GM23338 (cell line): Measurements from ENCODE around the gene KRT71. TPM values are rescaled to one million over a fixed set of nuclear protein-coding genes. Genes with fewer than 3 reads are reported as not detected.

Experiments used
- ATAC-seq: fragments of 200-7000 bp; cut with Tn5 transposase; 3 replicates; pipeline ENCODE4 v1.9.1; 2020
- DNase-seq: peaks from one replicate; pipeline ENCODE4 v3.0.0-alpha.2; 2015; ENCODE audit warnings: low spot score
- H2AFZ ChIP-seq: fragments of 200-600 bp; sonication (generic); 2 replicates; pipeline ENCODE4 v1.8.0; 2016; ENCODE audit warnings: antibody characterized with exemption, mild to moderate bottlenecking, moderate library complexity
- H3F3A ChIP-seq: fragments of 200-600 bp; sonication (generic); replicated peaks from 2 replicates; pipeline ENCODE4 v1.8.0; 2017; ENCODE audit warnings: antibody characterized with exemption, mixed run types, low read depth
- H3K27ac ChIP-seq: fragments of 200-600 bp; sonication (generic); 2 replicates; pipeline ENCODE4 v1.6.1; 2016; ENCODE audit warnings: low read depth
- H3K27me3 ChIP-seq: fragments of 200-600 bp; sonication (generic); 2 replicates; pipeline ENCODE4 v1.8.0; 2016; ENCODE audit warnings: mild to moderate bottlenecking, mixed run types, moderate library complexity; ENCODE audit not compliant: insufficient read depth
- H3K36me3 ChIP-seq: fragments of 200-600 bp; sonication (generic); 2 replicates; pipeline ENCODE4 v1.8.0; 2016; ENCODE audit warnings: mild to moderate bottlenecking; ENCODE audit not compliant: insufficient read depth
- H3K4me1 ChIP-seq: fragments of 200-600 bp; sonication (generic); 2 replicates; pipeline ENCODE4 v1.8.0; 2016; ENCODE audit warnings: mild to moderate bottlenecking, moderate library complexity; ENCODE audit not compliant: insufficient read depth
- H3K4me2 ChIP-seq: fragments of 200-600 bp; sonication (generic); 2 replicates; pipeline ENCODE4 v1.7.1; 2017; ENCODE audit warnings: mixed run types
- H3K4me3 ChIP-seq: fragments of 200-600 bp; sonication (generic); 2 replicates; pipeline ENCODE4 v1.6.1; 2016; ENCODE audit warnings: mixed run types
- H3K79me2 ChIP-seq: fragments of 200-600 bp; sonication (generic); replicated peaks from 2 replicates; pipeline ENCODE4 v1.8.0; 2017; ENCODE audit warnings: mild to moderate bottlenecking; ENCODE audit not compliant: insufficient read depth
- H3K9me2 ChIP-seq: fragments of 200-600 bp; sonication (generic); 2 replicates; pipeline ENCODE4 v1.8.0; 2017; ENCODE audit not compliant: insufficient read depth
- H4K20me1 ChIP-seq: fragments of 200-600 bp; sonication (generic); replicated peaks from 2 replicates; pipeline ENCODE4 v1.8.0; 2017; ENCODE audit warnings: mild to moderate bottlenecking; ENCODE audit not compliant: insufficient read depth
- H3K27ac Mint-ChIP-seq: 2 replicates; pipeline ENCODE4 v1.8.0; 2020; ENCODE audit warnings: inconsistent platforms, mild to moderate bottlenecking, moderate library complexity, mixed read lengths
- H3K27me3 Mint-ChIP-seq: 3 replicates; pipeline ENCODE4 v1.8.0; 2022; ENCODE audit warnings: low read depth, mild to moderate bottlenecking, moderate library complexity, mixed read lengths, inconsistent platforms; ENCODE audit not compliant: insufficient read depth, poor library complexity
- H3K36me3 Mint-ChIP-seq: 3 replicates; pipeline ENCODE4 v1.8.0; 2021; ENCODE audit warnings: low read depth, mild to moderate bottlenecking, inconsistent platforms, moderate library complexity, mixed read lengths
- H3K4me1 Mint-ChIP-seq: 3 replicates; pipeline ENCODE4 v1.8.0; 2020; ENCODE audit warnings: mild to moderate bottlenecking, inconsistent platforms, mixed read lengths
- H3K4me3 Mint-ChIP-seq: 3 replicates; pipeline ENCODE4 v1.8.0; 2021; ENCODE audit warnings: moderate library complexity, mild to moderate bottlenecking, inconsistent platforms, mixed read lengths
- H3K9me3 Mint-ChIP-seq: 3 replicates; pipeline ENCODE4 v1.8.0; 2020; ENCODE audit warnings: moderate library complexity, mild to moderate bottlenecking, inconsistent platforms, mixed read lengths
- CREB1 ChIP-seq: fragments of 250-450 bp; sonication (Bioruptor Pico); IDR thresholded peaks from 2 replicates; pipeline ENCODE4 v1.5.0; 2020; ENCODE audit warnings: low read depth, mild to moderate bottlenecking, moderate library complexity
- CTCF ChIP-seq, 2 experiments: fragments of 200-600 bp in 1 of 2; sonication (generic) in 1 of 2; conservative IDR thresholded peaks; 2 replicates each; pipeline versions ENCODE4 v1.5.1 to v1.6.1; 2016 to 2017; ENCODE audit warnings: antibody characterized with exemption in 2 of 2, low read depth in 2 of 2, mild to moderate bottlenecking in 2 of 2, moderate library complexity in 1 of 2
- ETS1 ChIP-seq: IDR thresholded peaks from 2 replicates; pipeline ENCODE4 v1.6.1; 2016; ENCODE audit warnings: antibody characterized with exemption
- JUNB ChIP-seq: IDR thresholded peaks from one replicate; pipeline ENCODE4 v1.6.1; 2016; ENCODE audit warnings: antibody characterized with exemption; ENCODE audit not compliant: unreplicated experiment
- NANOG ChIP-seq: IDR thresholded peaks from 2 replicates; pipeline ENCODE4 v1.6.1; 2016; ENCODE audit warnings: antibody characterized with exemption, borderline replicate concordance
- POLR2AphosphoS5 ChIP-seq: IDR thresholded peaks from 2 replicates; pipeline ENCODE4 v1.6.1; 2016; ENCODE audit warnings: antibody characterized with exemption, low read depth
- REST ChIP-seq: IDR thresholded peaks from one replicate; pipeline ENCODE4 v1.6.1; 2018; ENCODE audit warnings: antibody characterized with exemption; ENCODE audit not compliant: unreplicated experiment
- polyA plus RNA-seq: library from polyadenylated mRNA; unstranded; fragments of >200 nt; fragmentation: Nextera tagmentation; extraction: Ambion mirVana; gene quantifications from 2 replicates; pipeline ENCODE4 v1.2.1, GENCODE V29; 2016
- total RNA-seq: library from RNA; depleted of rRNA; stranded (reverse); fragments of >200 nt; shearing (Covaris generic); gene quantifications from 2 replicates; pipeline ENCODE4 v1.2.3, GENCODE V29; 2014

The KRT71 gene
- total and polyA plus RNA-seq, 2 experiments from 2014 or later: not detected

GRCh38 chr12:52506858-52507715, 45.9 kb downstream of the KRT71 start:
- Histone ChIP-seq H3K36me3 (no peaks in the 10 kb centered on the region), H3K4me2 (no peak overlapping the region)
- TF ChIP-seq JUNB (no peak), CTCF (conservative IDR thresholded peaks at IDR 0.05; ENCODE audit: low read depth in 2 of 2) (peak; percentile 56 to 62)

GRCh38 chr12:52502877-52503276, 50.1 kb downstream of the KRT71 start:
- DNase-seq: no peak
- Histone ChIP-seq H3F3A (no peaks in the 10 kb centered on the region), H2AFZ (no peak overlapping the region), H4K20me1 (no peaks in the 10 kb centered on the region), H3K36me3 (no peaks in the 10 kb centered on the region), H3K4me3 (no peak overlapping the region), H3K79me2 (no peaks in the 10 kb centered on the region), H3K4me2 (no peak overlapping the region), H3K4me1 (no peaks in the 10 kb centered on the region), H3K27ac (no peak overlapping the region), H3K9me2 (peaks cover 4% of the 10 kb centered on the region; the same call in 1 of the 2 replicates), H3K27me3 (no peaks in the 10 kb centered on the region)
- no peak overlapping the region for H3K4me3 Mint-ChIP-seq
- no peak for TF ChIP-seq POLR2AphosphoS5
- TF ChIP-seq CREB1 (CRISPR knock-in tag): no peak
- no peak for TF ChIP-seq NANOG
- TF ChIP-seq REST: no peak
- TF ChIP-seq ETS1: no peak
- no peak for TF ChIP-seq CTCF (conservative IDR thresholded peaks at IDR 0.05; ENCODE audit: low read depth in 2 of 2)
- H3K36me3 Mint-ChIP-seq: no peaks in the 10 kb centered on the region
- H3K9me3 Mint-ChIP-seq: no peaks in the 10 kb centered on the region
- H3K4me1 Mint-ChIP-seq: no peaks in the 10 kb centered on the region
- H3K27me3 Mint-ChIP-seq: peaks cover 5% of the 10 kb centered on the region
- ATAC-seq: no peak
- no peak overlapping the region for H3K27ac Mint-ChIP-seq

More at GRCh38 chr12:52506858-52507715, 45.9 kb downstream of the KRT71 start:
- H3K27me3 ChIP-seq: no peaks in the 10 kb centered on the region
- H3K9me3 Mint-ChIP-seq: peaks cover 13% of the 10 kb centered on the region
- H2AFZ ChIP-seq: peak overlapping the region; percentile 75; the same call in 1 of the 2 replicates
- peak; percentile 98 for ATAC-seq
- no peak overlapping the region for H3K27ac Mint-ChIP-seq
- no peaks in the 10 kb centered on the region for H3K4me1 Mint-ChIP-seq
- peak; percentile 80 for DNase-seq
- H3K4me1 ChIP-seq: no peaks in the 10 kb centered on the region
- H3K27me3 Mint-ChIP-seq: no peaks in the 10 kb centered on the region
- H3K4me3 Mint-ChIP-seq: no peak overlapping the region
- H3K79me2 ChIP-seq: no peaks in the 10 kb centered on the region
- H4K20me1 ChIP-seq: no peaks in the 10 kb centered on the region
- H3K9me2 ChIP-seq: peaks cover 4% of the 10 kb centered on the region; the same call in 1 of the 2 replicates
- no peaks in the 10 kb centered on the region for H3F3A ChIP-seq
- H3K4me3 ChIP-seq: no peak overlapping the region
- H3K36me3 Mint-ChIP-seq: 0 out of 3 replicates have a peak, but pooled peaks cover 7% of the 10 kb centered on the region
- H3K27ac ChIP-seq: no peak overlapping the region
